Common myeloid progenitor, CD34-positive (primary cell): Measurements from ENCODE around the gene OPN1MW2.
"Not testable (repeated sequence)": the region's sequence is repeated elsewhere in the genome, so short reads cannot be mapped to it uniquely, and the experiment has no call there.

ENCODE experiments used
- CTCF ChIA-PET: fragments of 350-600 bp; sonication (Branson Sonifier 250); formaldehyde crosslinking; loops from one replicate; lab custom pipeline; 2021; ENCODE audit warnings: antibody characterized with exemption; lab: Charles Lee
- POLR2A ChIA-PET: fragments of 350-600 bp; sonication (Branson Sonifier 250); formaldehyde crosslinking; loops from one replicate; lab custom pipeline; 2021; ENCODE audit warnings: antibody characterized with exemption; lab: Charles Lee
- DNase-seq, 3 donors: peaks; one replicate each; pipeline versions ENCODE4 v3.0.0 to v3.0.0-alpha.2; 2013
- H3K27ac ChIP-seq, 2 experiments: 1 replicate in 1 of 2; 2 replicates in 1 of 2; pipeline ENCODE4 v1.7.0; 2013; ENCODE audit warnings: inconsistent platforms in 2 of 2, low read length in 2 of 2, mild to moderate bottlenecking in 2 of 2, low read depth in 1 of 2, moderate library complexity in 1 of 2; ENCODE audit not compliant: severe bottlenecking in 2 of 2, insufficient read depth in 1 of 2, poor library complexity in 1 of 2
- H3K27me3 ChIP-seq, 5 experiments: replicated peaks in 2 of 5; 1 replicate in 3 of 5; 2 replicates in 2 of 5; pipeline versions ENCODE4 v1.6.1 to v1.7.0; 2013; ENCODE audit warnings: low read length in 4 of 5, mild to moderate bottlenecking in 2 of 5, moderate library complexity in 2 of 5, inconsistent platforms in 1 of 5; ENCODE audit not compliant: insufficient read depth in 5 of 5, control insufficient read depth in 4 of 5
- H3K36me3 ChIP-seq, 4 experiments: 1 replicate in 2 of 4; 2 replicates in 2 of 4; pipeline versions ENCODE4 v1.6.1 to v1.7.0; 2013; ENCODE audit warnings: low read length in 3 of 4, control low read depth in 1 of 4, mild to moderate bottlenecking in 1 of 4; ENCODE audit not compliant: control insufficient read depth in 4 of 4, insufficient read depth in 4 of 4
- H3K4me1 ChIP-seq, 4 experiments: 1 replicate in 3 of 4; 2 replicates in 1 of 4; pipeline versions ENCODE4 v1.6.1 to v1.7.1; 2013; ENCODE audit warnings: low read length in 3 of 4, mild to moderate bottlenecking in 3 of 4, control low read depth in 1 of 4, inconsistent platforms in 1 of 4, moderate library complexity in 1 of 4; ENCODE audit not compliant: control insufficient read depth in 4 of 4, insufficient read depth in 4 of 4; ENCODE audit errors: control extremely low read depth in 1 of 4
- H3K4me3 ChIP-seq, 7 experiments: 1 replicate in 4 of 7; 2 replicates in 3 of 7; pipeline versions ENCODE4 v1.5.1 to v1.7.0; 2013; ENCODE audit warnings: mild to moderate bottlenecking in 7 of 7, low read length in 6 of 7, moderate library complexity in 6 of 7, inconsistent platforms in 2 of 7, low read depth in 2 of 7, control low read depth in 1 of 7; ENCODE audit not compliant: insufficient read depth in 4 of 7, control insufficient read depth in 1 of 7; ENCODE audit errors: extremely low read depth in 1 of 7
- H3K9me3 ChIP-seq, 5 experiments: 1 replicate in 4 of 5; 2 replicates in 1 of 5; pipeline versions ENCODE4 v1.6.1 to v1.7.1; 2013; ENCODE audit warnings: low read length in 4 of 5, mild to moderate bottlenecking in 2 of 5, inconsistent platforms in 1 of 5, low read depth in 1 of 5, moderate library complexity in 1 of 5; ENCODE audit not compliant: control insufficient read depth in 4 of 5, insufficient read depth in 2 of 5; ENCODE audit errors: control extremely low read depth in 1 of 5
- WGBS: methylation state at CpG from one replicate; pipeline ENCODE4 v1.1.5; 2013; ENCODE audit not compliant: insufficient coverage; 5-methylcytosine and 5-hydroxymethylcytosine counted together

Gene OPN1MW2

GRCh38 chrX:154263072-154263471 is 43.5 kb downstream of the OPN1MW2 start:
- H3K36me3 ChIP-seq, POLR2A ChIA-PET, H3K9me3 ChIP-seq, H3K4me1 ChIP-seq, H3K27me3 ChIP-seq, CTCF ChIA-PET, H3K4me3 ChIP-seq, H3K27ac ChIP-seq, DNase-seq: not testable (repeated sequence)
- no CpG with 5 or more reads among the region's 6 CpGs for WGBS

- DNase-seq, CTCF ChIA-PET, H3K4me1 ChIP-seq, H3K27me3 ChIP-seq, H3K27ac ChIP-seq, H3K9me3 ChIP-seq, H3K36me3 ChIP-seq, H3K4me3 ChIP-seq, POLR2A ChIA-PET: not testable (repeated sequence)
- no CpG with 5 or more reads among the region's 3 CpGs for WGBS
Observed at GRCh38 chrX:154269245-154269644, 49.7 kb downstream of the OPN1MW2 start.
